ENCODE results near the gene SYTL3.
"Not testable (repeated sequence)": the region's sequence is repeated elsewhere in the genome, so short reads cannot be mapped to it uniquely, and the experiment has no call there.

The SYTL3 gene

GRCh38 chr6:158665332-158665731 lies 15.5 kb downstream of the SYTL3 start:
- no peak for DNase-seq

- peak; percentile 100 for DNase-seq
These were observed 16.9 kb downstream of the SYTL3 start for GRCh38 chr6:158666628-158667359.

GRCh38 chr6:158667360-158667981 lies 17.6 kb downstream of the SYTL3 start:
- no peak for DNase-seq

DNA sequence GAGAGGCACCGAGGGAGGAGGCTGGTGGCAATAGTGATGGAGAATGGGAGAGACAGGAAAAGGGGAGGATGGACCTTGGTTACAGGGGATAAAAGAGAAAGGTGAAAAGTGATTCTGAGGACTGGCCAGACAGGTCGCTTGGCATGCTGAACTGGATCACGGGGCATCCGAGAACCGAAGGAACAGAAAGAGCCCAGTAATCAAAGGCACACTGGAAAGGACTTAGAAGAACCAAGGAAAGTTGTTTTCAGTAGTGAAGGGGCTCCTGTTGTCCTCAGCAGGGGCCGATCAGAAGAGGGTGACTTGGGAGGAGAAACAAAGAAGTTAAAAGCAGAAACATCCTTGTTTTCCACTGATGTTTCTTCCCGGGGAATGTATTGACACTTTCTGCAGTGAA lies 18.9 kb downstream of the SYTL3 start:
- no peak for DNase-seq

- no peak for DNase-seq
These were observed 19.5 kb downstream of the SYTL3 start for GRCh38 chr6:158669145-158670035.

- not testable (repeated sequence) for DNase-seq
These were observed 22.3 kb downstream of the SYTL3 start for GRCh38 chr6:158672119-158672518.

GRCh38 chr6:158672726-158673125 lies 22.9 kb downstream of the SYTL3 start:
- DNase-seq: no peak

DNA sequence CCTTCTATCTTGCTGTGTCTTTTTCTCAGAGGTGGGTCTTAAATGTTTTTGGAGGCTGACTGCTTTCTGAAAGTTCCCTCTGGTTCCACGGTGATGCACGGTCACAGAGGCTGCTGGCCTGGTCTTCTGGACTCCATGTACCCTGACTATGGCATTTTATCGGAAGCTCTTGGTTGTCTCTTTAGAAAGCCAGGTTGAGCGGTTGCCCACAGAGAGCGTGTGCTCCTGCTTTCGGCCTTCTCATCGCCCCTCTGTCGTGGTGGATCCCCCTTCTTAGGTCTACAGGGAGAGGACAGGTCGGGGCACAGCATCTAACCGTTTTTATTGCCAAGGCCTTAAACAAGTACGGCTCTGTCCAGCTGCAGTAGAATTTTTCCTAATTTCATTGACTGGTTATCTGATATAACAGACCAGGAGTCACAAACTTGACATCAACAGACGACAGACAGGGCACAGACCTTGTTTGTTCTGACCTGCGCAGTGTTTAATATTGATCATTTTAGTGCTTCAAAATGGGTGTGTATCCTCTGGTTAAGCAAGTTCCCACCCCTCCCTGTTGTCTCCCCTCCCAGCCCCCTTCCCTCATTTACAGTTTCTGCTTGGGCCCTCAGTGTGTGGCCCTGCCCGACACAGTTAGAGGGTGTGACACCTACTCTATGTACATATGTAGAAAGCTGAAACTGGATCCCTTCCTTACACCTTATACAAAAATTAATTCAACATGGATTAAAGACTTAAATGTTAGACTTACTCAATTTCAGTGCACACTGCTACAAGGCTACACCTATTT lies 24.7 kb downstream of the SYTL3 start:
- DNase-seq: no peak

GRCh38 chr6:158677094-158677493 lies 27.2 kb downstream of the SYTL3 start:
- not testable (repeated sequence) for DNase-seq

- DNase-seq: no peak
These were observed 28.2 kb downstream of the SYTL3 start for GRCh38 chr6:158677906-158678578.

GRCh38 chr6:158680015-158680414 lies 30.2 kb downstream of the SYTL3 start:
- no peak for DNase-seq

DNA sequence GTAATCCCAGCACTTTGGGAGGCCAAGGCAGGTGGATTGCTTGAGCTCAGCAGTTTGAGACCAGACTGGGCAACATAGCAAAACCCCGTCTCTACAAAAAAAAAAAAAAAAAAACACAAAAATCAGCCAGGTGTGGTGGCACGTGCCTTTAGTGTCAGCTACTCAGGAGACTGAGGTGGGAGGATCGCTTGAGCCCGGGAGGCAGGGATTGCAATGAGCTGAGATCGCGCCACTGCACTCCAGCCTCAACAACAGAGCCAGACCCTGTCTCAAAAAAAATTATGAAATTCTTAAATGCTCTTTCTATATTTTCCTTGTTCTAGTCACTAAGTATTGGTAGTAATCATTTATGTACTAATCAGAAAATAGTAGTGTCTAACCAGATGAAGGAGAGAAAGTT lies 30.6 kb downstream of the SYTL3 start:
- DNase-seq: no peak

DNA sequence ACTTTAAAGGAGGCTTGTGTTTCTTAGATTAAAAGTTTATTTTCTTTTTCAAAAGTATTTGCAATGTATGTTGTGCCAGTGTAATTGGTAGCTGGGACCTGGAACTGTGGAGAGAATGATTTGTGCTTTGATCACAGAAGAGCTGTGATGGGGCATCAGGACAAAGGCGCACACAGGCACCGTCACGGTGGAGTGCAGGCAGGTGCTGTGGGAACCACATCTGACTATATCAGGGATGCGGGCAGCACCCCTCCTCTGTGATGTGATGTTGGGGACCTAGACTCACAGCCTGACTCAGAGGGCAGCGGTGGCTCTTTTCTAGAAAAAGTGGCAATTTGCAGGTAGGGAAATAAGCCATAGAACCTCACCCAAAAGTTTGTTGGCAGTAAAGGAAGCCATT lies 34.5 kb downstream of the SYTL3 start:
- DNase-seq: no peak

- no peak for DNase-seq
These were observed 35.0 kb downstream of the SYTL3 start for GRCh38 chr6:158684745-158685324.

DNA sequence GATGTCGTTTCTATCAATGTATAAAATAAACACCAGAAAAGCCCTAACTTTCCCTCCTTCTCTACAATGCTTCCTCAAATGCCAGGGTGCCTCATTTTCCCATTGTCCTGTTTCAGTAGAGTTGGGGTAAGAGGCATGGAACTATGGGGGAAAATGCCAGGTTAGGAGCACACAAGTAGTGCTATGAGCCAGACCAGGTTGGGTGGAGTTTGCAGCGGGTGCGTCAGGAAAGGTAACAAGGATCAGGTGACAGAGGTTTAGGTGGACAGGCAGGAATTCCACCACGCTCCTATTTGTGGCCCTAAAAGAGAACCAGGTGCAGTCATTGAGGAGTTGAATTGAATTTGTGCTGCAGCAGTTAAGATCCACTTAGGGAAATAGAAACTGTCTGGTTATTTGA lies 36.5 kb downstream of the SYTL3 start:
- DNase-seq: no peak

- peak; percentile 34 to 52 for DNase-seq
These were observed 37.0 kb downstream of the SYTL3 start for GRCh38 chr6:158686791-158687381.

DNA sequence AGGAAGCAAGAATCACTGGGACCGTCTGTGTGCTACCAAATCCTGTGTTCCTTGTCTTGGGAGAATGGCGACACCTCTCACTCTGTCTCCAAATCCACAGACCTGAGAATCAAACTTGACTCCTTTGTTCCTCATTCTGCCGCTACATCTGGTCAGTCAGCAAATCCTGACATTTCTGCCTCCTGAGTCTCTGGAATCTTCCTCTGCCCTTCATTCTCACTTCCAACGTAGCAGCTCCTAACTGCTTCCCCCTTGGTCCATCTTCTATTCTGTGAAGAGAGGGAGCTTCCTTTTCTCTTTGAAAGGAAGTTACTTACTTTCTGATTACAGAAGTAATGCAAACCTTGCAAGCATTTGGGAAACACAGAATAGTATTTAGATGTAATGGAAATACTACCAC lies 37.7 kb downstream of the SYTL3 start:
- DNase-seq: no peak

DNA sequence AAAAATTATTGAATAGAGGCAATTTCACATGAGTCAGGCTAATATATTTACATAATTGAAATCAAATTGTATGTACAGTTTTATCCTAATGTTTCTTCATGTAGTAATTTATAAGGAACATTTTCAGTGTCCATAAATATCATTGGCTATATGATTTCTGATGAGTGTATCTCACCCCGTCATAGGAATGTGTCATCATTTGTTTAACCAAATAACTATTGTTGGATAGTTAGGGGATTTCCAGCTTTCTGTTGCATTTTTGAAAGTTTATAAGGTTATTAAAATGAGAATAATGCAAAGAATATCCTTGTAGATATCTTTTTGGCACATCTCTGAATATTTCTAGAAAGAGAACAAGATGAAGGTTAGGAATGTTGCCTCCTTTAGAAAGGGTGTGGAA lies 39.0 kb downstream of the SYTL3 start:
- DNase-seq: no peak

- no peak for DNase-seq
These were observed 45.1 kb downstream of the SYTL3 start for GRCh38 chr6:158694913-158695312.

DNA sequence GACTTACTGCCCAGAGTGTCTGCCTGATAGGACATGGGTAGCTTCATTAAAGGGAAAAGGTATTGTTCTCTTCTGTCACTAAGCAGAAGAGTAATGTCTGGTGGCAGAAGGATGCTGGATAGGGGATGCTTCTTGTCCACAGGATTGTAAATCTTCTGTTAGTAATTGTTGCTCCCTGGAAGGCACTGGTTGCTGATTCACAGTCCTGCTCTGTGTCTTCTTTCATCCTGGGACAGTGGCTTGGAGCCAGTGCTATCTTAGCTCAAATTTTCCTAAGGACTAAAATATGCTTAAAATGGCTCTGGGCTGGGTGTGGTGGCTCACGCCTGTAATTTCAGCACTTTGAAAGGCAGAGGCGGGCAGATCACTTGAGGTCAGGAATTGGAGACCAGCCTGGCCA lies 48.0 kb downstream of the SYTL3 start:
- DNase-seq: no peak

DNA sequence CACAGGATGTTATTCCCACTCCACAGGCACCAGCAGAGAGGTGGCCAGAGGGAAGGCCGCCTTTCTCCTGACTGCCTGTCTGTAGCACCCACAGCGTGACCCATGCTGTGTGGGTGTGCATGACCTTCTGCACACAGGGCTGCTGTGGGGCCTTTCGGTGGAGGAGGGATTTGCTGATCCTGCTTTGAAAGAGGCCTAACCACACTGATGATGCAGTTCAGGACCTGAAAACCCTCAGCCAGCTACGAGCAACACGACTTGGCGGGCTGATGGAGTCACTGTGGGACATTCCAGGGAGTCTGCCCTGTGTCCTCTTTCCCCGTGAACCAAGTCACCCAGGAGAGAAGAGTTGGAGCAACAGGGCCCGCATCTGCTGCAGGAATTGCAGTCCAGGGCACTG lies 49.1 kb downstream of the SYTL3 start:
- no peak for DNase-seq

DNA sequence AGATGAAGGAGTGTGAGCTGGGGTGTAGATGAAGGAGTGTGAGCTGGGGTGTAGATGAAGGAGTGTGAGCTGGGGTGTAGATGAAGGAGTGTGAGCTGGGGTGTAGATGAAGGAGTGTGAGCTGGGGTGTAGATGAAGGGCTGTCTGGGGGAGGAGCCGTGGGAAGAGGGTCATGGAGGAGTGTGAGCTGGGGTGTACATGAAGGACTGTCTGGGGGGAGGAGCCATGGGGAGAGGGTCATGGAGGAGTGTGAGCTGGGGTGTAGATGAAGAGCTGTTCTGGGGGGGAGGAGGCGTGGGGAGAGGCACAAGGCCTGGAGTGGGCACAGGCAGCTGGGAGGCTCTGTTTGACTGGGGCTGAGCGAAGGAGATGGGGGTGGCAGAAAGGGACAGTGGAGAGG lies 51.4 kb downstream of the SYTL3 start:
- not testable (repeated sequence) for DNase-seq
